Stimulated activated CD4-positive, alpha-beta T cell treated with anti-CD3 and anti-CD28 coated beads, Interleukin-4, amount 100 ng/mL, for 24 hours (primary cell): ENCODE data around the gene PEX5L.

Experiments
- DNase-seq: peaks from one replicate; pipeline ENCODE4 v3.0.0-alpha.2; 2020

The PEX5L gene

GRCh38 chr3:179885950-179886349, 150.8 kb downstream of the PEX5L start:
- DNase-seq = no peak

- no peak for DNase-seq
These were observed 152.6 kb downstream of the PEX5L start for GRCh38 chr3:179884136-179884535.

GRCh38 chr3:179882292-179882691, 154.4 kb downstream of the PEX5L start:
- DNase-seq = no peak

GRCh38 chr3:179881791-179882190, 154.9 kb downstream of the PEX5L start:
- DNase-seq = no peak

GRCh38 chr3:179880868-179881267, 155.9 kb downstream of the PEX5L start:
- no peak for DNase-seq

GRCh38 chr3:179876440-179876839, 160.3 kb downstream of the PEX5L start:
- DNase-seq = no peak

- no peak for DNase-seq
These were observed 163.9 kb downstream of the PEX5L start for GRCh38 chr3:179872842-179873241.

- no peak for DNase-seq
These were observed 165.0 kb downstream of the PEX5L start for GRCh38 chr3:179871782-179872181.

GRCh38 chr3:179868715-179869114, 168.0 kb downstream of the PEX5L start:
- no peak for DNase-seq

GRCh38 chr3:179867961-179868360, 168.8 kb downstream of the PEX5L start:
- no peak for DNase-seq

- no peak for DNase-seq
These were observed 170.8 kb downstream of the PEX5L start for GRCh38 chr3:179865861-179866505.

- DNase-seq = no peak
These were observed 174.8 kb downstream of the PEX5L start for GRCh38 chr3:179861953-179862352.

- no peak for DNase-seq
These were observed 175.4 kb downstream of the PEX5L start for GRCh38 chr3:179861292-179861691.

GRCh38 chr3:179860275-179861107, 176.2 kb downstream of the PEX5L start:
- DNase-seq = no peak

GRCh38 chr3:179853176-179853575, 183.6 kb downstream of the PEX5L start:
- DNase-seq = no peak

GRCh38 chr3:179852142-179852905, 184.4 kb downstream of the PEX5L start:
- DNase-seq = no peak

- no peak for DNase-seq
These were observed 188.0 kb downstream of the PEX5L start for GRCh38 chr3:179848711-179849110.

GRCh38 chr3:179842061-179842460, 194.7 kb downstream of the PEX5L start:
- no peak for DNase-seq

GRCh38 chr3:179840985-179841384, 195.8 kb downstream of the PEX5L start:
- no peak for DNase-seq

- no peak for DNase-seq
These were observed 199.4 kb downstream of the PEX5L start for GRCh38 chr3:179837374-179837773.

- DNase-seq = no peak
These were observed 203.4 kb downstream of the PEX5L start for GRCh38 chr3:179833294-179833693.

GRCh38 chr3:179832333-179832854, 204.3 kb downstream of the PEX5L start:
- no peak for DNase-seq

GRCh38 chr3:179829401-179829800, 207.3 kb downstream of the PEX5L start:
- no peak for DNase-seq
